Measurements from ENCODE around the gene SP7.
"Not testable (repeated sequence)": the region's sequence is repeated elsewhere in the genome, so short reads cannot be mapped to it uniquely, and the experiment has no call there.

SP7 gene
- 0 reads per million in 2 donors for total RNA-seq

GRCh38 chr12:53336181-53336681, at the start of gene SP7:
Gene SP7 (minus strand): TSS chr12:53336354. CDS start chr12:53335646, 708 bp downstream.
- DNase-seq, result no peak

DNA sequence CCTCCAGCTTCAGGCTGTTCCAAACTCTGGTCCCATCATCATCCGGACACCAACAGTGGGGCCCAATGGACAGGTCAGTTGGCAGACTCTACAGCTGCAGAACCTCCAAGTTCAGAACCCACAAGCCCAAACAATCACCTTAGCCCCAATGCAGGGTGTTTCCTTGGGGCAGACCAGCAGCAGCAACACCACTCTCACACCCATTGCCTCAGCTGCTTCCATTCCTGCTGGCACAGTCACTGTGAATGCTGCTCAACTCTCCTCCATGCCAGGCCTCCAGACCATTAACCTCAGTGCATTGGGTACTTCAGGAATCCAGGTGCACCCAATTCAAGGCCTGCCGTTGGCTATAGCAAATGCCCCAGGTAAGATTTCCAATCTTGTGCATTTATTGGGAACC, 47.1 kb upstream of the SP7 start:
- DNase-seq, result no peak

GRCh38 chr12:53381731-53382630, 45.8 kb upstream of the SP7 start:
- DNase-seq, result peak; percentile 14

- no peak for DNase-seq
These were observed 44.9 kb upstream of the SP7 start for GRCh38 chr12:53380794-53381730.

DNA sequence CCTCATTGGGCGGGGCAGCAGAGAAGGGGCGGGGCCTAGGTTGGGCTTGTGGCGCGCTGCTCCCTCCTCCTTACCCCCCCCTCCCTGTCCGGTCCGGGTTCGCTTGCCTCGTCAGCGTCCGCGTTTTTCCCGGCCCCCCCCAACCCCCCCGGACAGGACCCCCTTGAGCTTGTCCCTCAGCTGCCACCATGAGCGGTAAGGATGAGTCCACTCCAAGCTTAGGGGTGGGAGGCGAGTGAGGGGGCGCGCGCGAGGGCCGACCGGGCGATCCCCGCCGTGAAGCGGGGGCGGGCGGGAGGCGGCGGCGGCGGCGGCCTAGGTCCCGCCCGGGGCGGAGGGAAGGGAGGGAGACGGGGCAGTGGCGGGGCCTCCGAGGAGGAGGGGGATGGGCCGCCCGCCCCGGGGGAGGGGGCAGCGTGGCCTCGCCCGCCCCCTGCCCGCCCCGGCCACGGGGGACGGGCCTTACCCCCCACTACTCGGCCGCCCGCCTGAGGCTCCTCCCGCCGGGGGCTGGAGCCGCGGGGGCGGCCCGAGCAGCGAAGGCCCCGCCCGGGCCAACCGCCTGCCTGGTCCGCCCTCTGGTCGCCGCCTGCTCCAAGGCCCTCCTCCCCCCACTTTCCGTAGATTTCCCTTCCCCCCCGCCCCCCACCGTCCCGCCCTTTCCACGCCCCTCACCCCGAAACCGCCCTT, 44.1 kb upstream of the SP7 start, which contains the start of gene SP1:
TSS of gene SP1 (plus strand) at position 73 of the 690 bp plus-strand sequence. CDS start at position 189, 116 bp downstream.
- DNase-seq, result peak; percentile 98

DNA sequence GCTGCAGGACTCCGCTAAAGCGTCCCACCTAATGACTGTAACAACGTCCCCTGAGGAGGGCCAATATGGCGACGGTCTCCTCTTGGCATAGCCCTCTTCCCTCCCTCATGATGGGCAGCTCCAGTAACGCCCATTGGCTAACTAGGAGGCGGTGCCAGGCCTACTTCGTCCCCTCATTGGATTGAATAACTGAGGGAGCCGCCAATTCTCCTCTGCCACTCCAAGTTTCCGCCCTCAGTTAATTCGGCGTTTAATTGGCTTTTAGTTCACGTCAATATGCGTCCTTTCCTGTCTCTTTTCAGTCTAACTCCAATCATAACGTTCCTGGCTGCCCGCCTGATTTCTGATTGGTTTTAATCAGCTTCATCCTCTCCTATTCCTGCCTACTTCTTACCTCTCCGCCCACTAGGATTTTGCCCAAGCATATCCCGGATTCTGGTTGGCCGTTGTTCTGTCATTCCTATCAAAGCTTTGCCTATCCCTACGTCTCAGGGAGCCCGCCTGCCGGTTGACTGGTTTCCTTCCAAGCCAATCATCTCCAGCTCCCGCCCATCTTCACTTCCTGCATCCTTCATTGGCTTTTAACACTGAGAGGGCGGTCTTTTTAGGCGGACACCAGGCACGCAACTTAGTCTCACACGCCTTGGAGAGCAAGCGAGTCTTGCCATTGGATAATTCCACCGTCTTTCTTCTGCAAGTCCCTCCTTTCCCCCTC, 43.4 kb upstream of the SP7 start:
- peak; percentile 77 for DNase-seq

DNA sequence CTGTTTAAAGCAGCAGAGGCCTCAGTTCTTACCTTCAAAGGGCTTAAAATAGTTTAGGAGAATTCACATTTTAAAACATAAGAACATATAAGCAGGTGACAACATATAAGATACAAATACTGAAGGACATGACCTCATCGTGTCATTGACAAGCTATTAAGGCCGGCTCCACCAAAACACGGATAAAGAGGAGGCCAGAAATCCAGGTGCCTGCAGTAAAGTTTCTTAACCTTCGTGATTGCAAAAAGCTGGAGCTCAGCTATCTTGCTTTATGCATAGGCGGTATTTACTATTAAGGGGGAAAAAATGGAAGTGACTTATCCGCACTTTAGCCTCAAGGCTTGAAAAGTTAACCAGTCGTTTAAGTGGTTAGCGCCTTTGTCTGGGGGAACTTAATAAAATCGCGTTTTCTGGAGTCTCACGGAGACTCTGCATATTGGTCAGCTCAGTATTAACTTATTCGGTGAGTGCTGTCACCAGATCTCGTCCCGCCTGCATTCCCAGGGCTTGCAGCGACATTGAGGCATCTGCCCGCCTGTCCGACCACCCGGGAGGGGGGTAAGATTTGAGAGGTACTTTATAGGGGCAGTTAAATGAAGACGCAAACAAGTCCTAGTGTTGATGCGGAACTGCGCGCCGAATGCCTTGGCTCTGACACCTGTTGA, 42.7 kb upstream of the SP7 start:
- DNase-seq, result no peak

DNA sequence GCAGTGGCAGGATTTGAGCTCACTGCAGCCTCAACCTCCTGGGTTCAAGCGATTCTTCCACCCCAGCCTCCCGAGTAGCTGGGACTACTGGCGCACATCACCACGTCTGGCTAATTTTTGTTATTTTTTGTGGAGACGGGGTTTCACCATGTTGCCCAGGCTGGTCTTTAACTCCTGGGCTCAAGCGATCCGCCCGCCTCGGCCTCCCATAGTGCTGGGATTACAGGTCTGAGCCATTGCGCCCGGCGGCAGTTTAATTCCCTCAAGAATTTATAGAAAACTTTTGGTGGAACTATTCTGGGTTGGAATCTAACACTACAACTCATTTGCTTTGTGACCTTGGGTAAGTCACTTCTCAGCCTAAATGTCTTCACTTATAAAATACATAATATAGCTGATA, 42.1 kb upstream of the SP7 start:
- DNase-seq, result no peak

DNA sequence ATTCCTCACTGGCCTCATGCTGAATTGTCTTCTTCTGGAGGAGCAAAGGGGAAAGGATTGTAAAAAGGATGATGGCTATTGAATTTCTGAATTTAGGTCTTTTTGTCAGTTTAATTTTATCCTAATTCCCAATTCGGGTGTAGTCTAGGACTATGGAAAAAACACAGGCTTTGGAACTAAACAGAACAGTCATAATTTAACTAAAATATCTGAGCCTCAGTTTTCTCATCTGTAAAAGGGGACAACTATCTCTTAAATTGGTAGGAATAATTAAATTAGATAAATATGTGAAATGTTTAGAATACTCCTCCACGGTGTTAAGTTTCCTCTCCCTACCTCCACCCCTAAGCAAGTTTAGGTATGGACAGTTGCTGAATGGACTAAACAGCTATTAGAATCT, 40.6 kb upstream of the SP7 start:
- DNase-seq, result no peak

DNA sequence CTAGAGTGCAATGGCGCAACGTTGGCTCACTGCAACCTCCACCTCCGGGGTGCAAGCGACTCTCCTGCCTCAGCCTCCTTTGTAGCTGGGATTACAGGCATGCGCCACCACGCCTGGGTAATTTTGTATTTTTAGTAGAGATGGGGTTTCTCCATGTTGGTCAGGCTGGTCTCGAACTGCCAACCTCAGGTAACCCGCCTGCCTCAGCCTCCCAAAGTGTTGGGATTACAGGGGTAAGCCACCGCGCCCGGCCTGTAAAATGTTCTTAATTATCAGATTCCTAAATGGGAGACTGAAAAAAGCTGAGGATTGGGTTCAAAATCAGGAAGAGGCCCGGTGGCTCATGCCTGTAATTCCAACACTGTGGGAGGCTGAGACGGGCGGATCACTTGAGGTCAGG, 38.1 kb upstream of the SP7 start:
- not testable (repeated sequence) for DNase-seq

- DNase-seq, result not testable (repeated sequence)
These were observed 37.5 kb upstream of the SP7 start for GRCh38 chr12:53373554-53374133.

DNA sequence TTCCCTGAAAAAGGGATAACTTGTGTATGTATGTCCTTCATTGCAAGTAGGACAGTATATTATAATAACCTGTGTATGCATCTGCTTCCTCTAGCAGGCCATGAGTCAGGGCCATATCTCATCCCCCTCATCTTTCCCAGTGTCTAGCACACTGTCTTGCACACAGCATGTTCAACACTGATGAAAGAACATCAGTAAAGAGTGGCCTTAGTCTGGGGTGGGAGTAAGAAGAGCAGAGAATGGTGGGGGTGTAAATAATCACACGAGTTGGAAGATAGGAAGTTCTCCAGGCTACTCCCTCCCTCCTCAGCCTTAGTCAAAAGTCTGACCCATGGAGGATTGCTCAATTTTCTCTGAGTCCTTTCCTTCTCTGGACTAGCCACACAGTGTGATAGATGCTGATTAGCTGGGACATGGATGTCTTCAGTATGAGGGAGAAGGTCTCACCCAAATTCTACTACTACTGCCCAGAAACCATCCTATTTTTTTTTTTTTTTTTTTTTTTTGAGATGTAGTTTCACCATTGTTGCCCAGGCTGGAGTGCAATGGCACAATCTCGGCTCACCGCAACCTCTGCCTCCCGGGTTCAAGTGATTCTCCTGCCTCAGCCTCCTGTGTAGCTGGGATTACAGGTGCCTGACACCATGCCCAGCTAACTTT, 29.2 kb upstream of the SP7 start:
- DNase-seq, result no peak

GRCh38 chr12:53361638-53362037, 25.5 kb upstream of the SP7 start:
- DNase-seq, result not testable (repeated sequence)

DNA sequence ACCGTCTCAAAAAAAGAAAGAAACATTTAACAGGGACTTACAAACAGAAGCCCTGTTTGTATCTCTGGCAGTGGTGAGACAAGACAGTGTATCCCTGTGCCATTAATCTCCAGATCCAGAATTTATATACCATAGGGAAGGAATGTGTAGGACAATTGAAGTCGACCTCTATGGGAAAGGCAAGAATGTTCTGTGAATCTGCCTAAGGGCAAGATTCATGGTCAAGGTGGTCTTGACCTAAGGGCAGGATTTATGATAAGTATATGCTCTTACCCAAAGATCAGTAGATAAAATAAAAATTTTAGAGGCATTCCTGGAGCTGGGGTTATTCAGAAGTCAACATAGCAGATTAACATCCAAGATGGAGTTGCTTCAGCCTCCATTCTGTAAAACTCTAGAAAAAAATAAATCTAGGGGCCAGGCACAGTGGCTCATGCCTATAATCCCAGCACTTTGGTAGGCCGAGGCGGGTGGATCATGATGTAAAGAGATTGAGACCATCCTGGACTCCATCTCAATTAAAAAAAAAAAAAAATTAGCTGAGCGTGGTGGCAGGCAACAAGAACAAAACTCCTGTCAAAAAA, 22.8 kb upstream of the SP7 start:
- DNase-seq, result no peak

DNA sequence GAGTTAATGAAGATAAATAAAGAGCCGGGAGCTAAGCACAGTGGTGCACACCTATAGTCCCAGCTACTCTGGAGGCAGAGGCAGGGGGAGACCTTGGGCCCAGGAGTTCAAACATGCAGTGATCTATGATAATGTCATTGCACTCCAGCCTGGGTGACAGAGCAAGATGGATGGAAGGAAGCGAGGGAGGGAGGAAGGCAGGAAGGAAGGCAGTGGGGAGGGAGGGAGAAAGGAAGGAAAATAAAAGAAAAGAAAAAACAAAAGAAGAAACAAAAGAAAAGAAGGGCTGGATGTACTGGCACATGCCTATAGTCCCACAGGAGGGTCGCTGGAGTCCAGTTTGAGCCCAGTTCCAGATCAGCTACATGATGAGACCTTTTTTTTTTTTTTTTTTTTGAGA, 19.0 kb upstream of the SP7 start:
- no peak for DNase-seq

GRCh38 chr12:53353257-53353655, 17.1 kb upstream of the SP7 start:
- no peak for DNase-seq

- DNase-seq, result peak; percentile 76
These were observed 16.4 kb upstream of the SP7 start for GRCh38 chr12:53352331-53353256.

DNA sequence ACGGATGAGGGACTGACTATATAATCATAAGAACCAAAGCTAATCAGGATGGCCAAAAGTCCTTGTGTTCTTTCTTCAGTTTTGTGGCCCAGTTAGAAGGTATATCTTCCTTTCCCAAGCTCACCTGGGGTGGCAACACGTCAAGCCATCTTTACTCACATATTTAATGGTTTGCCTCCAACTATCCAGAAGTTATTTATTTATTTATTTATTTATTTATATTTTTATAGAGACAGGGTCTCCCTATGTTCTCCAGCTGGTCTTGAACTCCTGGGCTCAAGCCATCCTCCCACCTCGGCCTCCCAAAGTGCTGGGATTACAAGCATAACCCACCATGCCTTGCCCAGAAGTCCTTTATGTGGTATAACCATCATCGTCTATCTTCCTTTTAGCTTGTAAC, 11.8 kb upstream of the SP7 start:
- no peak for DNase-seq

- no peak for DNase-seq
These were observed 10.3 kb upstream of the SP7 start for GRCh38 chr12:53346491-53346890.

All from T-helper 9 cell (primary cell).